ENCODE results near the gene METTL6. TPM values are rescaled to one million over a fixed set of nuclear protein-coding genes. Genes with fewer than 3 reads are reported as not detected.
"Not testable (repeated sequence)": the region's sequence is repeated elsewhere in the genome, so short reads cannot be mapped to it uniquely, and the experiment has no call there.

The METTL6 gene
- total RNA-seq, 2 experiments from 2014 or later: 18.6 to 19.3 TPM

GRCh38 chr3:15439476-15439875 is 12.1 kb upstream of the METTL6 start:
- Mint-ChIP-seq H3K9me3 (no peaks in the 10 kb centered on the region), H3K27ac (no peak overlapping the region), H3K4me3 (no peak overlapping the region), H3K27me3 (no peaks in the 10 kb centered on the region), H3K36me3 (peaks cover 71% of the 10 kb centered on the region), H3K4me1 (peaks cover 25% of the 10 kb centered on the region)
- no peak for ATAC-seq (ENCODE audit: low read depth)
- no peak for DNase-seq
- POLR2A ChIA-PET: no interaction called here

GRCh38 chr3:15438983-15439382 is 11.6 kb upstream of the METTL6 start:
- ATAC-seq (ENCODE audit: low read depth): no peak
- no peak overlapping the region for H3K27ac Mint-ChIP-seq

GRCh38 chr3:15436246-15436645 is 8.9 kb upstream of the METTL6 start:
- H3K4me3 Mint-ChIP-seq: no peak overlapping the region
- DNase-seq (no peak), ATAC-seq (ENCODE audit: low read depth) (no peak)
- no peaks in the 10 kb centered on the region for H3K27me3 Mint-ChIP-seq
- POLR2A ChIA-PET: no interaction called here
- H3K36me3 Mint-ChIP-seq: peaks cover 60% of the 10 kb centered on the region
- peaks cover 26% of the 10 kb centered on the region for H3K4me1 Mint-ChIP-seq
- H3K27ac Mint-ChIP-seq: no peak overlapping the region
- no peaks in the 10 kb centered on the region for H3K9me3 Mint-ChIP-seq

More at GRCh38 chr3:15438983-15439382, 11.6 kb upstream of the METTL6 start:
- POLR2A ChIA-PET: no interaction called here
- no peak for DNase-seq
- no peaks in the 10 kb centered on the region for H3K9me3 Mint-ChIP-seq
- no peaks in the 10 kb centered on the region for H3K27me3 Mint-ChIP-seq
- peaks cover 25% of the 10 kb centered on the region for H3K4me1 Mint-ChIP-seq
- no peak overlapping the region for H3K4me3 Mint-ChIP-seq
- H3K36me3 Mint-ChIP-seq: peaks cover 74% of the 10 kb centered on the region

GRCh38 chr3:15434756-15435155 is 7.4 kb upstream of the METTL6 start:
- Mint-ChIP-seq H3K27ac (no peak overlapping the region), H3K4me3 (no peak overlapping the region), H3K4me1 (peaks cover 19% of the 10 kb centered on the region), H3K36me3 (peaks cover 48% of the 10 kb centered on the region), H3K9me3 (no peaks in the 10 kb centered on the region), H3K27me3 (no peaks in the 10 kb centered on the region)
- no peak for DNase-seq
- POLR2A ChIA-PET: no interaction called here
- ATAC-seq (ENCODE audit: low read depth): no peak

GRCh38 chr3:15433531-15433930 is 6.2 kb upstream of the METTL6 start:
- DNase-seq (no peak), ATAC-seq (ENCODE audit: low read depth) (no peak)
- Mint-ChIP-seq H3K4me1 (peaks cover 18% of the 10 kb centered on the region), H3K36me3 (peaks cover 36% of the 10 kb centered on the region), H3K9me3 (no peaks in the 10 kb centered on the region), H3K27ac (no peak overlapping the region), H3K4me3 (no peak overlapping the region), H3K27me3 (no peaks in the 10 kb centered on the region)
- POLR2A ChIA-PET: interaction anchor here (0.5 to 1.1 kb wide), 3 partner anchors 10 to 123 kb away, joined by 3 to 5 read pairs (median 4); no protein-coding TSS in a partner anchor

GRCh38 chr3:15431256-15431837 is 4.0 kb upstream of the METTL6 start:
- ATAC-seq (ENCODE audit: low read depth) (no peak), DNase-seq (no peak)
- peaks cover 28% of the 10 kb centered on the region for H3K4me1 Mint-ChIP-seq
- no peaks in the 10 kb centered on the region for H3K9me3 Mint-ChIP-seq
- peaks cover 29% of the 10 kb centered on the region for H3K36me3 Mint-ChIP-seq
- POLR2A ChIA-PET: interaction anchor here (1.0 kb wide), 1 partner anchor 13 kb away, joined by 3 read pairs; no protein-coding TSS in a partner anchor
- H3K27ac Mint-ChIP-seq: peak overlapping the region; percentile 54
- H3K27me3 Mint-ChIP-seq: no peaks in the 10 kb centered on the region
- H3K4me3 Mint-ChIP-seq: no peak overlapping the region

GRCh38 chr3:15430624-15431023 is 3.3 kb upstream of the METTL6 start:
- no peak overlapping the region for H3K27ac Mint-ChIP-seq
- no peaks in the 10 kb centered on the region for H3K27me3 Mint-ChIP-seq
- H3K4me3 Mint-ChIP-seq: peak overlapping the region; percentile 29
- H3K36me3 Mint-ChIP-seq: peaks cover 27% of the 10 kb centered on the region
- ATAC-seq (ENCODE audit: low read depth): no peak
- DNase-seq: no peak
- no peaks in the 10 kb centered on the region for H3K9me3 Mint-ChIP-seq
- H3K4me1 Mint-ChIP-seq: peaks cover 35% of the 10 kb centered on the region
- POLR2A ChIA-PET: interaction anchor here (1.0 kb wide), 1 partner anchor 14 kb away, joined by 3 read pairs; no protein-coding TSS in a partner anchor

GRCh38 chr3:15429080-15429479 is 1.7 kb upstream of the METTL6 start:
- POLR2A ChIA-PET: interaction anchor here (1.2 kb wide), 1 partner anchor 128 kb away, joined by 5 read pairs; no protein-coding TSS in a partner anchor
- peaks cover 41% of the 10 kb centered on the region for H3K4me1 Mint-ChIP-seq
- H3K27ac Mint-ChIP-seq: no peak overlapping the region
- DNase-seq: no peak
- peaks cover 20% of the 10 kb centered on the region for H3K36me3 Mint-ChIP-seq
- ATAC-seq (ENCODE audit: low read depth): no peak
- no peaks in the 10 kb centered on the region for H3K9me3 Mint-ChIP-seq
- H3K27me3 Mint-ChIP-seq: no peaks in the 10 kb centered on the region
- H3K4me3 Mint-ChIP-seq: peak overlapping the region; percentile 99

GRCh38 chr3:15428539-15428938 is 1.2 kb upstream of the METTL6 start:
- Mint-ChIP-seq H3K36me3 (peaks cover 22% of the 10 kb centered on the region), H3K27me3 (no peaks in the 10 kb centered on the region), H3K4me1 (peaks cover 41% of the 10 kb centered on the region), H3K9me3 (no peaks in the 10 kb centered on the region), H3K4me3 (peak overlapping the region; percentile 99), H3K27ac (peak overlapping the region; percentile 96)
- DNase-seq (no peak), ATAC-seq (ENCODE audit: low read depth) (no peak)
- POLR2A ChIA-PET: no interaction called here

- no peaks in the 10 kb centered on the region for H3K27me3 Mint-ChIP-seq
- DNase-seq (no peak), ATAC-seq (ENCODE audit: low read depth) (no peak)
- POLR2A ChIA-PET: interaction anchor here (1.8 kb wide), 1 partner anchor 173 kb away, joined by 4 read pairs; the partner anchor contains the start of genes BTD and HACL1
- peaks cover 21% of the 10 kb centered on the region for H3K36me3 Mint-ChIP-seq
- peak overlapping the region; percentile 99 for H3K4me3 Mint-ChIP-seq
- peak overlapping the region; percentile 96 for H3K27ac Mint-ChIP-seq
- H3K9me3 Mint-ChIP-seq: no peaks in the 10 kb centered on the region
- H3K4me1 Mint-ChIP-seq: peaks cover 39% of the 10 kb centered on the region
Measured at GRCh38 chr3:15427981-15428380, 637 bp upstream of the METTL6 start.

- ATAC-seq (ENCODE audit: low read depth) (no peak), DNase-seq (no peak)
- Mint-ChIP-seq H3K4me1 (peaks cover 37% of the 10 kb centered on the region), H3K27ac (peak overlapping the region; percentile 96), H3K9me3 (no peaks in the 10 kb centered on the region), H3K27me3 (no peaks in the 10 kb centered on the region), H3K36me3 (peaks cover 26% of the 10 kb centered on the region), H3K4me3 (peak overlapping the region; percentile 99)
- POLR2A ChIA-PET: interaction anchor here (0.6 to 1.8 kb wide), 3 partner anchors 130 to 175 kb away, joined by 3 to 4 read pairs (median 4); partner anchors contain the start of genes BTD and HACL1
Measured at GRCh38 chr3:15426579-15427118, 695 bp downstream of the METTL6 start.

GRCh38 chr3:15420871-15421270 is 6.5 kb downstream of the METTL6 start:
- POLR2A ChIA-PET: no interaction called here
- Mint-ChIP-seq H3K4me3 (no peak overlapping the region), H3K4me1 (peaks cover 16% of the 10 kb centered on the region), H3K27me3 (no peaks in the 10 kb centered on the region), H3K27ac (no peak overlapping the region), H3K9me3 (no peaks in the 10 kb centered on the region), H3K36me3 (peaks cover 23% of the 10 kb centered on the region)
- ATAC-seq (ENCODE audit: low read depth) (no peak), DNase-seq (no peak)

- H3K27ac Mint-ChIP-seq; ATAC-seq (ENCODE audit: low read depth); POLR2A ChIA-PET; H3K4me3 Mint-ChIP-seq; H3K9me3 Mint-ChIP-seq; H3K27me3 Mint-ChIP-seq; DNase-seq; H3K4me1 Mint-ChIP-seq: not testable (repeated sequence)
- H3K36me3 Mint-ChIP-seq: peaks cover 26% of the 10 kb centered on the region
Measured at GRCh38 chr3:15410966-15411365, 16.4 kb downstream of the METTL6 start.

GRCh38 chr3:15409774-15410173 is 17.6 kb downstream of the METTL6 start:
- Mint-ChIP-seq H3K27ac (no peak overlapping the region), H3K4me3 (no peak overlapping the region), H3K4me1 (no peaks in the 10 kb centered on the region), H3K9me3 (no peaks in the 10 kb centered on the region), H3K36me3 (peaks cover 15% of the 10 kb centered on the region), H3K27me3 (no peaks in the 10 kb centered on the region)
- no peak for DNase-seq
- ATAC-seq (ENCODE audit: low read depth): no peak
- POLR2A ChIA-PET: no interaction called here
